HFFc6 (cell line): ENCODE results near the gene OLFML2B. TPM values are rescaled to one million over a fixed set of nuclear protein-coding genes. Genes with fewer than 3 reads are reported as not detected.

ENCODE experiments used
- total RNA-seq, 6 experiments: library from RNA; stranded (reverse); fragmentation: NEBNext Ultra II Directional; extraction: Animal tissue kit (Norgen Biotek cat#: 25700); gene quantifications; 2 replicates in 1 of 6; 3 replicates in 5 of 6; pipeline ENCODE4 v1.2.3, GENCODE V29; 2021

Gene OLFML2B
- total RNA-seq, 6 experiments from 2014 or later: 4.9 to 9.1 (median 7.0) TPM

Other genes with a start within 250 kb of the OLFML2B start
- gene NOS1AP, start 45.8 kb upstream of the OLFML2B start, total RNA-seq: under 1 TPM; 0.11 to 0.62 (median 0.29) TPM